ENCODE measurements around the gene GRM2. TPM values are rescaled to one million over a fixed set of nuclear protein-coding genes. Genes with fewer than 3 reads are reported as not detected.

Gene GRM2
- total and polyA plus RNA-seq, 10 of the 15 experiments (the other 5 are each of a cell fraction or from before 2014, with no cell fraction given) = 0.01 to 0.14 (median 0.06) TPM; not detected in 5

GRCh38 chr3:51679777-51680176 is 27.1 kb upstream of the GRM2 start:
- Histone ChIP-seq H3K4me3 (no peak overlapping the region), H2AFZ (ENCODE audit: control insufficient read depth, low read depth, low read length) (no peak overlapping the region), H3K36me3 (ENCODE audit: control insufficient read depth in 2 of 2, insufficient read depth in 2 of 2, low read length in 1 of 2) (peaks cover 8 to 15% of the 10 kb centered on the region in 2 experiments), H3K9me3 (replicated peaks; ENCODE audit: control insufficient read depth, insufficient read depth, low read length) (no peaks in the 10 kb centered on the region), H4K20me1 (ENCODE audit: control insufficient read depth, insufficient read depth) (no peaks in the 10 kb centered on the region), H3K27ac (ENCODE audit: control insufficient read depth, insufficient read depth) (no peak overlapping the region), H3K79me2 (ENCODE audit: control insufficient read depth, insufficient read depth, low read length) (peaks cover 9% of the 10 kb centered on the region), H3K9ac (ENCODE audit: control insufficient read depth, insufficient read depth, low read length) (no peak overlapping the region), H3K4me2 (ENCODE audit: control insufficient read depth, insufficient read depth) (no peak overlapping the region), H3K4me1 (ENCODE audit: control insufficient read depth, insufficient read depth, low read length) (peaks cover 22% of the 10 kb centered on the region), H3K27me3 (replicated peaks in 1 of 2; ENCODE audit: control insufficient read depth in 2 of 2, insufficient read depth in 2 of 2, low read length in 1 of 2) (no peaks in the 10 kb centered on the region)
- no TSS peak for BruUV-seq (replicated peaks)
- ChIA-PET RAD21 (ENCODE audit: unreplicated experiment) (interaction anchor here (1.0 to 6.4 kb wide), 2 partner anchors 10 to 178 kb away, joined by 3 to 182 read pairs; partner anchors contain the start of gene DCAF1), CTCF (interaction anchor here (0.7 to 11.7 kb wide), 5 partner anchors 9 to 1064 kb away, joined by 3 to 243 read pairs (median 84); partner anchors contain the start of genes DCAF1 and TEX264), POLR2A (interaction anchor here (1.0 to 1.1 kb wide), 2 partner anchors 8 to 180 kb away, joined by 3 to 5 read pairs; partner anchors contain the start of gene DCAF1), SMC1A (ENCODE audit: uncharacterized antibody, unreplicated experiment) (interaction anchor here (1.1 to 5.2 kb wide), 4 partner anchors 9 to 179 kb away, joined by 3 to 113 read pairs (median 48); partner anchors contain the start of genes DCAF1 and TEX264)
- DNase-seq (ENCODE audit: low read depth, low spot score) = no peak
- FAIRE-seq = no peak
- intact Hi-C loops (cut with micrococcal nuclease; ENCODE audit: unreplicated experiment) (loop anchor here (5.0 kb wide), 1 partner anchor 1062 kb away; the partner anchor contains the start of gene MAPKAPK3), in situ Hi-C loops (cut with MboI) (loop anchor here (5.0 to 25.0 kb wide), 3 partner anchors 177 to 1067 kb away; partner anchors contain the start of genes CISH, DCAF1, MANF and MAPKAPK3)
- no peak for ATAC-seq
- WGBS (ENCODE audit: insufficient coverage, insufficient replicate concordance, low lambda C conversion rate, missing lambda C conversion rate) = 7% methylated on average over 7 of the region's 7 CpGs
- peak; percentile 30 for TF ChIP-seq MEF2B (IDR thresholded peaks at IDR 0.05; ENCODE audit: partially characterized antibody, poor library complexity, severe bottlenecking)
- TF ChIP-seq RB1 (IDR thresholded peaks at IDR 0.05; ENCODE audit: borderline replicate concordance) = no peak

- intact Hi-C loops (cut with micrococcal nuclease; ENCODE audit: unreplicated experiment) (loop anchor here (5.0 kb wide), 1 partner anchor 1063 kb away; the partner anchor contains the start of gene MAPKAPK3), in situ Hi-C loops (cut with MboI) (loop anchor here (5.0 to 25.0 kb wide), 3 partner anchors 178 to 1068 kb away; partner anchors contain the start of genes CISH, DCAF1, MANF and MAPKAPK3)
- CTCF ChIA-PET = interaction anchor here (0.7 to 11.7 kb wide), 9 partner anchors 9 to 1064 kb away, joined by 3 to 243 read pairs (median 10); partner anchors contain the start of genes DCAF1, MANF and TEX264
- WGBS (ENCODE audit: insufficient coverage, insufficient replicate concordance, low lambda C conversion rate, missing lambda C conversion rate) = 91% methylated on average over 6 of the region's 6 CpGs
- DNase-seq (ENCODE audit: low read depth, low spot score) (no peak), ATAC-seq (no peak), FAIRE-seq (no peak)
- no peaks in the 10 kb centered on the region for H4K20me1 ChIP-seq (ENCODE audit: control insufficient read depth, insufficient read depth)
- H3K4me2 ChIP-seq (ENCODE audit: control insufficient read depth, insufficient read depth) = no peak overlapping the region
- H3K79me2 ChIP-seq (ENCODE audit: control insufficient read depth, insufficient read depth, low read length) = peaks cover 9% of the 10 kb centered on the region
- no peaks in the 10 kb centered on the region for H3K27me3 ChIP-seq (replicated peaks in 1 of 2; ENCODE audit: control insufficient read depth in 2 of 2, insufficient read depth in 2 of 2, low read length in 1 of 2)
- POLR2A ChIA-PET = interaction anchor here (1.0 to 1.1 kb wide), 3 partner anchors 8 to 181 kb away, joined by 3 to 7 read pairs (median 5); partner anchors contain the start of gene DCAF1
- H3K4me1 ChIP-seq (ENCODE audit: control insufficient read depth, insufficient read depth, low read length) = peaks cover 22% of the 10 kb centered on the region
- H2AFZ ChIP-seq (ENCODE audit: control insufficient read depth, low read depth, low read length) = no peak overlapping the region
- peaks cover 8 to 15% of the 10 kb centered on the region in 2 experiments for H3K36me3 ChIP-seq (ENCODE audit: control insufficient read depth in 2 of 2, insufficient read depth in 2 of 2, low read length in 1 of 2)
- SMC1A ChIA-PET (ENCODE audit: uncharacterized antibody, unreplicated experiment) = interaction anchor here (1.1 to 5.2 kb wide), 6 partner anchors 9 to 291 kb away, joined by 3 to 113 read pairs (median 10); partner anchors contain the start of genes DCAF1 and TEX264
- no peak overlapping the region; the same call in 1 of the 2 replicates for H3K27ac ChIP-seq (ENCODE audit: control insufficient read depth, insufficient read depth)
- BruUV-seq (replicated peaks) = no TSS peak
- RAD21 ChIA-PET (ENCODE audit: unreplicated experiment) = interaction anchor here (3.0 to 6.4 kb wide), 2 partner anchors 9 to 179 kb away, joined by 78 to 182 read pairs; partner anchors contain the start of genes DCAF1 and TEX264
- H3K4me3 ChIP-seq = no peak overlapping the region
- H3K9ac ChIP-seq (ENCODE audit: control insufficient read depth, insufficient read depth, low read length) = no peak overlapping the region
- no peaks in the 10 kb centered on the region for H3K9me3 ChIP-seq (replicated peaks; ENCODE audit: control insufficient read depth, insufficient read depth, low read length)
- TF ChIP-seq POLR2A (IDR thresholded peaks at IDR 0.05; ENCODE audit: low read depth, low read length) = no peak
- no peak for TF ChIP-seq RAD51 (IDR thresholded peaks at IDR 0.05)
- TF ChIP-seq, protein P1, sequence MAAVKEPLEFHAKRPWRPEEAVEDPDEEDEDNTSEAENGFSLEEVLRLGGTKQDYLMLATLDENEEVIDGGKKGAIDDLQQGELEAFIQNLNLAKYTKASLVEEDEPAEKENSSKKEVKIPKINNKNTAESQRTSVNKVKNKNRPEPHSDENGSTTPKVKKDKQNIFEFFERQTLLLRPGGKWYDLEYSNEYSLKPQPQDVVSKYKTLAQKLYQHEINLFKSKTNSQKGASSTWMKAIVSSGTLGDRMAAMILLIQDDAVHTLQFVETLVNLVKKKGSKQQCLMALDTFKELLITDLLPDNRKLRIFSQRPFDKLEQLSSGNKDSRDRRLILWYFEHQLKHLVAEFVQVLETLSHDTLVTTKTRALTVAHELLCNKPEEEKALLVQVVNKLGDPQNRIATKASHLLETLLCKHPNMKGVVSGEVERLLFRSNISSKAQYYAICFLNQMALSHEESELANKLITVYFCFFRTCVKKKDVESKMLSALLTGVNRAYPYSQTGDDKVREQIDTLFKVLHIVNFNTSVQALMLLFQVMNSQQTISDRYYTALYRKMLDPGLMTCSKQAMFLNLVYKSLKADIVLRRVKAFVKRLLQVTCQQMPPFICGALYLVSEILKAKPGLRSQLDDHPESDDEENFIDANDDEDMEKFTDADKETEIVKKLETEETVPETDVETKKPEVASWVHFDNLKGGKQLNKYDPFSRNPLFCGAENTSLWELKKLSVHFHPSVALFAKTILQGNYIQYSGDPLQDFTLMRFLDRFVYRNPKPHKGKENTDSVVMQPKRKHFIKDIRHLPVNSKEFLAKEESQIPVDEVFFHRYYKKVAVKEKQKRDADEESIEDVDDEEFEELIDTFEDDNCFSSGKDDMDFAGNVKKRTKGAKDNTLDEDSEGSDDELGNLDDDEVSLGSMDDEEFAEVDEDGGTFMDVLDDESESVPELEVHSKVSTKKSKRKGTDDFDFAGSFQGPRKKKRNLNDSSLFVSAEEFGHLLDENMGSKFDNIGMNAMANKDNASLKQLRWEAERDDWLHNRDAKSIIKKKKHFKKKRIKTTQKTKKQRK (IDR thresholded peaks at IDR 0.05; ENCODE audit: low read depth, low read length) = no peak
- no peak for TF ChIP-seq FOS (IDR thresholded peaks at IDR 0.05; ENCODE audit: borderline replicate concordance, extremely low read depth, insufficient read length)
- no peak for TF ChIP-seq PAX5 (IDR thresholded peaks at IDR 0.05; ENCODE audit: borderline replicate concordance, low read depth, low read length)
- TF ChIP-seq RCOR1 (conservative IDR thresholded peaks at IDR 0.05; ENCODE audit: low read depth, low read length) = no peak
- TF ChIP-seq IKZF1 (conservative IDR thresholded peaks at IDR 0.05) = no peak
- no peak for TF ChIP-seq KDM1A (IDR thresholded peaks at IDR 0.05; ENCODE audit: borderline replicate concordance)
- TF ChIP-seq CREM (IDR thresholded peaks at IDR 0.05; ENCODE audit: low read depth) = no peak
- TF ChIP-seq IRF3 (IDR thresholded peaks at IDR 0.05) = no peak
- no peak for TF ChIP-seq ZNF24 (IDR thresholded peaks at IDR 0.05)
These were observed 26.7 kb upstream of the GRM2 start for GRCh38 chr3:51680196-51680595.
